Keratinocyte (primary cell): ENCODE results near the gene INS. TPM values are rescaled to one million over a fixed set of nuclear protein-coding genes. Genes with fewer than 3 reads are reported as not detected.

Experiments
- DNase-seq: peaks from one replicate; pipeline ENCODE4 v3.0.0-alpha.2; 2011; ENCODE audit warnings: low read depth, missing footprints, low spot score
- FAIRE-seq: peaks from 2 replicates; lab custom pipeline; 2011; peaks lifted over from hg19 to GRCh38; lab: Jason Lieb, UNC
- H2AFZ ChIP-seq: 2 replicates; pipeline ENCODE4 v1.6.0; 2012; ENCODE audit warnings: low read length, control low read depth, inconsistent platforms; ENCODE audit not compliant: control insufficient read depth
- H3K27ac ChIP-seq: 2 replicates; pipeline ENCODE4 v1.5.1; 2011; ENCODE audit warnings: low read length; ENCODE audit not compliant: control insufficient read depth, insufficient read depth
- H3K27me3 ChIP-seq: 3 replicates; pipeline ENCODE4 v1.6.0; 2011; ENCODE audit warnings: low read length; ENCODE audit not compliant: control insufficient read depth, insufficient read depth; ENCODE audit errors: extremely low read depth
- H3K36me3 ChIP-seq, 2 experiments: 2 replicates in 1 of 2; 3 replicates in 1 of 2; pipeline ENCODE4 v1.5.1; 2011; ENCODE audit warnings: low read length in 2 of 2, mild to moderate bottlenecking in 1 of 2; ENCODE audit not compliant: control insufficient read depth in 2 of 2, insufficient read depth in 2 of 2; ENCODE audit errors: extremely low read depth in 1 of 2
- H3K4me1 ChIP-seq: 3 replicates; pipeline ENCODE4 v1.5.1; 2011; ENCODE audit warnings: low read length; ENCODE audit not compliant: control insufficient read depth, insufficient read depth; ENCODE audit errors: extremely low read depth
- H3K4me2 ChIP-seq: 3 replicates; pipeline ENCODE4 v1.6.0; 2011; ENCODE audit warnings: low read depth, low read length; ENCODE audit not compliant: control insufficient read depth, insufficient read depth; ENCODE audit errors: extremely low read depth
- H3K4me3 ChIP-seq, 3 experiments: fragments of 200-600 bp in 1 of 3; sonication (generic) in 1 of 3; 2 replicates in 2 of 3; 3 replicates in 1 of 3; pipeline ENCODE4 v1.5.1; 2011 to 2016; ENCODE audit warnings: low read length in 3 of 3, mild to moderate bottlenecking in 3 of 3, control low read depth in 2 of 3, inconsistent platforms in 1 of 3, low read depth in 1 of 3, mixed read lengths in 1 of 3, mixed run types in 1 of 3, moderate library complexity in 1 of 3; ENCODE audit not compliant: control insufficient read depth in 2 of 3, insufficient read depth in 2 of 3; ENCODE audit errors: extremely low read depth in 1 of 3
- H3K79me2 ChIP-seq: 2 replicates; pipeline ENCODE4 v1.6.0; 2012; ENCODE audit warnings: low read length; ENCODE audit not compliant: control insufficient read depth, insufficient read depth
- H3K9ac ChIP-seq: 3 replicates; pipeline ENCODE4 v1.6.0; 2011; ENCODE audit warnings: low read length; ENCODE audit not compliant: control insufficient read depth, insufficient read depth; ENCODE audit errors: extremely low read depth
- H3K9me1 ChIP-seq: 3 replicates; pipeline ENCODE4 v1.6.0; 2011; ENCODE audit warnings: low read length; ENCODE audit not compliant: control insufficient read depth, insufficient read depth; ENCODE audit errors: extremely low read depth
- H3K9me3 ChIP-seq: 2 replicates; pipeline ENCODE4 v1.5.1; 2012; ENCODE audit warnings: low read depth, low read length; ENCODE audit not compliant: control insufficient read depth
- H4K20me1 ChIP-seq: 3 replicates; pipeline ENCODE4 v1.6.0; 2011; ENCODE audit warnings: low read length; ENCODE audit not compliant: control insufficient read depth, insufficient read depth; ENCODE audit errors: extremely low read depth
- CTCF ChIP-seq, 3 experiments: IDR thresholded peaks in 1 of 3; conservative IDR thresholded peaks in 1 of 3; optimal IDR thresholded peaks in 1 of 3; 2 replicates in 2 of 3; 3 replicates in 1 of 3; pipeline versions ENCODE3 to v1.5.1; 2011; ENCODE audit warnings: low read length in 3 of 3, mild to moderate bottlenecking in 3 of 3, moderate library complexity in 2 of 3, control low read depth in 1 of 3, inconsistent platforms in 1 of 3; ENCODE audit not compliant: insufficient read depth in 2 of 3; ENCODE audit errors: extremely low read depth in 1 of 3
- EZH2 ChIP-seq: IDR thresholded peaks from one replicate; pipeline ENCODE4 v1.6.1; 2012; ENCODE audit warnings: inconsistent platforms, mild to moderate bottlenecking, low read length, moderate library complexity
- dilution Hi-C: fragments of 300-500 bp; cut with MboI; formaldehyde crosslinking; loops from one replicate; pipeline ENCODE4 v1.7.0; 2020; ENCODE audit warnings: low sequenced_read_pairs; ENCODE audit not compliant: extremely low pct_ligation_motif_present
- polyA plus RNA-seq, 5 experiments: library from polyadenylated mRNA; depleted of rRNA in 3 of 5; stranded (reverse) in 3 of 5; stranded (forward) in 1 of 5; unstranded in 1 of 5; fragments of >200 nt; gene quantifications; 1 replicate in 1 of 5; 2 replicates in 3 of 5; 3 replicates in 1 of 5; pipeline versions ENCODE4 v1.2.1 to v1.2.3, GENCODE V29; 2011 to 2012; ENCODE audit warnings: missing spikeins in 2 of 5, low read depth in 1 of 5, low replicate concordance in 1 of 5

The INS gene
- polyA plus RNA-seq, 1 donor (not counting 4 experiments of a cell fraction or from before 2014, with no cell fraction given): not detected

DNA sequence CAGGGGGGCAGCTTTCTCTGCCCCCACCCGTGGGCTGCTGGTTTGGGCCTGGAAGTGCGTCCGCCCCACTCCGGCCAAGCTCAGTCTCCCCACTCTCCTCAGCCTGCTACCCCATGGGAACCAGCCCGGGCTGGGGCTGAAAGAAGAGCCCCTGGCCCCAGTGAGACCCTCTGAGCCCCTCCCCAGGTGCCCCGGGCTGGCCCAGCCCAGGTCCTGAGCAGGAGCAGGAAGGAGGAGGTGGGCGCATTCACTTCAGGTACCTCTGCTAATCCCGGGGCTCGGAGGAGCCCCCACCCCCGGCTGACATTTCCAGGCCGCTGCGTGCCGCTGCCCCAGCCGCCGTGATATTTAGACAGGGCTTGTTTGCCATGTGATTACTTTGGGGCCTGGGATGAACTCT lies 19.3 kb upstream of the INS start:
- FAIRE-seq: no peak
- dilution Hi-C loops: no loop called here
- Histone ChIP-seq H3K4me3 (no peak overlapping the region), H2AFZ (no peak overlapping the region), H3K9ac (peak overlapping the region; percentile 53), H3K4me1 (peaks cover 68% of the 10 kb centered on the region), H4K20me1 (no peaks in the 10 kb centered on the region), H3K79me2 (peaks cover 4% of the 10 kb centered on the region), H3K9me3 (no peaks in the 10 kb centered on the region), H3K27ac (peak overlapping the region; percentile 87), H3K4me2 (peak overlapping the region; percentile 51), H3K36me3 (no peaks in the 10 kb centered on the region), H3K9me1 (no peaks in the 10 kb centered on the region), H3K27me3 (no peaks in the 10 kb centered on the region)
- TF ChIP-seq EZH2: no peak
- no peak for DNase-seq

DNA sequence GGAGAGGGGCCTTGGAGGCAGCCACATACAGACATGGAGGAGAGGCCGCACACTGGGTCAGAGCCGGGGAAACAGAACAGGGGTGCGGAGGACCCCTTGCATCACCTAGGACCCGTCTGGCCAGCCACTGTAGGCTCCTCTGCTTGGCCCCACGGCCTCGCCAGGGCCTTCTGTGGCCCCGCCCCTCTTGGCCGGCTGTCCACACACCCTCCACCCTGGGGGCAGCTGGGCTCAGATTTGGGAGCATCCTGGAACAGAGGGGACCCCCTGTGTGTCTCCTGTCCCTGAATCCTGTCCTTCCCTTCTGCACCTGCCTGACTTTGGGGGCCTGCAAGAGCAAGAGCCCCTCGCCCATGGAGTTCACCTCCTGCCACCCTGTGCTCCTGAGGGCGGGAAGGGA lies 18.5 kb upstream of the INS start:
- Histone ChIP-seq H3K9ac (peak overlapping the region; percentile 61), H3K27me3 (no peaks in the 10 kb centered on the region), H3K4me1 (peaks cover 68% of the 10 kb centered on the region), H3K36me3 (no peaks in the 10 kb centered on the region), H2AFZ (no peak overlapping the region), H3K4me3 (no peak overlapping the region), H3K9me1 (no peaks in the 10 kb centered on the region), H3K9me3 (no peaks in the 10 kb centered on the region), H3K27ac (peak overlapping the region; percentile 87), H4K20me1 (no peaks in the 10 kb centered on the region), H3K4me2 (peak overlapping the region; percentile 92), H3K79me2 (peaks cover 4% of the 10 kb centered on the region)
- FAIRE-seq: no peak
- dilution Hi-C loops: no loop called here
- TF ChIP-seq CTCF (optimal IDR thresholded peaks at IDR 0.05 in 1 of 3, IDR thresholded peaks at IDR 0.05 in 1 of 3, conservative IDR thresholded peaks at IDR 0.05 in 1 of 3; ENCODE audit: extremely low read depth in 1 of 3, insufficient read depth in 2 of 3, low read length in 3 of 3): no peak
- no peak for DNase-seq

DNA sequence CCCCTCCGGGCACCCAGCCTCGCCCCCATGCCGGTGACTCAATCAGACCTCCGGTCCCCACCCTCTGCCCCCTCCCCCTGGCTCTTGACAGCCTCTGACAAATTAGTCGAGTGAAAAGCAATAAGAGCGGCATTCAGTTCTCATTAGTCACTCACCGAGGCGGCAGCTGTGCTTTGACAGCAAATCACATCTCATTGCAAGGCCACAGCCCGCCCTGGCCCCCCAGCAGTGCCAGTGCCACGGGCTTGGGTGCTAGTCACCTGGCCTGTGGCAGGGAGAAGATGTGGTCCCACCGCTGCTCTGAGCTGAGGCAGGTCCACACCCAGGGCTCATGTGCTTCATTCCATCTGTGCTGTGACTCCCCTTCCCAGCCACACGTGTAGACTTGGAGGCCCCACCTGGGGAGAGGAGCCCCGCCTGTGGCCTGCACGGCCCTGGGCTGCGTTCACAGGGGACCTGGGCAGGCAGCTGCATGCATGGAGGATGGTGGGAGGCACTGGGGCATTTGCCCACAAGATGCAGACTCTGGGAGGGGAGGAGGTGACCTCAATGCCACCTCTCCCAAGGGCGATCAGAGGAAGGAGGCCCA lies 18.0 kb upstream of the INS start:
- Histone ChIP-seq H3K9me1 (no peaks in the 10 kb centered on the region), H3K9ac (peak overlapping the region; percentile 69), H3K79me2 (peaks cover 4% of the 10 kb centered on the region), H3K27ac (peak overlapping the region; percentile 91), H3K4me1 (peaks cover 68% of the 10 kb centered on the region), H4K20me1 (no peaks in the 10 kb centered on the region), H3K4me3 (peak overlapping the region in 2 of 3 experiments; percentile 24 to 30), H3K27me3 (no peaks in the 10 kb centered on the region), H2AFZ (no peak overlapping the region), H3K9me3 (no peaks in the 10 kb centered on the region), H3K4me2 (peak overlapping the region; percentile 92), H3K36me3 (no peaks in the 10 kb centered on the region)
- dilution Hi-C loops: no loop called here
- FAIRE-seq: peak; percentile 89
- peak; percentile 99 for DNase-seq
- no peak for TF ChIP-seq EZH2
- no peak for TF ChIP-seq CTCF (optimal IDR thresholded peaks at IDR 0.05 in 1 of 3, IDR thresholded peaks at IDR 0.05 in 1 of 3, conservative IDR thresholded peaks at IDR 0.05 in 1 of 3; ENCODE audit: extremely low read depth in 1 of 3, insufficient read depth in 2 of 3, low read length in 3 of 3)
